Heart left ventricle (tissue), 16 donors: ENCODE results near the gene COL16A1. TPM values are rescaled to one million over a fixed set of nuclear protein-coding genes. Genes with fewer than 3 reads are reported as not detected.

Experiments used
- ATAC-seq, 4 donors: fragments of 200-7000 bp; cut with Tn5 transposase; one replicate each; pipeline ENCODE4 v1.9.1; 2020 to 2022; ENCODE audit warnings: moderate library complexity in 4 of 4, mild to moderate bottlenecking in 3 of 4, moderate number of reproducible peaks in 1 of 4
- DNase-seq, 5 donors: peaks; one replicate each; pipeline ENCODE4 v3.0.0-alpha.2; 2020
- H3K27ac ChIP-seq, 12 donors: fragments of 200-600 bp; sonication (generic) in 4 of 12; one replicate each; pipeline versions ENCODE4 v1.5.0 to v1.8.0; 2016 to 2022; ENCODE audit warnings: mild to moderate bottlenecking in 2 of 12
- H3K27me3 ChIP-seq, 9 donors: fragments of 200-600 bp; sonication (generic) in 2 of 9; one replicate each; pipeline versions ENCODE4 v1.5.1 to v1.8.0; 2016 to 2022; ENCODE audit warnings: mild to moderate bottlenecking in 3 of 9
- H3K36me3 ChIP-seq, 9 donors: fragments of 200-600 bp; sonication (generic) in 2 of 9; one replicate each; pipeline versions ENCODE4 v1.5.0 to v1.8.0; 2018 to 2022; ENCODE audit warnings: mild to moderate bottlenecking in 2 of 9
- H3K4me1 ChIP-seq, 12 donors: fragments of 200-600 bp; sonication (generic) in 4 of 12; one replicate each; pipeline versions ENCODE4 v1.5.0 to v1.8.0; 2016 to 2022; ENCODE audit warnings: mild to moderate bottlenecking in 3 of 12
- H3K4me3 ChIP-seq, 12 donors: fragments of 200-600 bp; sonication (generic) in 4 of 12; one replicate each; pipeline versions ENCODE4 v1.5.0 to v1.8.0; 2017 to 2022; ENCODE audit warnings: mild to moderate bottlenecking in 9 of 12, moderate library complexity in 4 of 12
- H3K9me3 ChIP-seq, 12 donors: fragments of 200-600 bp; sonication (generic) in 4 of 12; one replicate each; pipeline versions ENCODE4 v1.5.0 to v1.8.0; 2016 to 2022; ENCODE audit warnings: mild to moderate bottlenecking in 1 of 12
- POLR2A ChIP-seq, 2 donors: fragments of 450-650 bp; IDR thresholded peaks; one replicate each; pipeline ENCODE4 v1.6.1; 2017; ENCODE audit warnings: antibody characterized with exemption in 2 of 2, mild to moderate bottlenecking in 2 of 2, moderate library complexity in 2 of 2
- WGBS, 4 donors: extraction: QIAGEN DNeasy Blood & Tissue Kit in 2 of 4; methylation state at CpG; one replicate each; pipeline versions ENCODE4 v1.1.5 to v1.1.7; 2013 to 2018; 5-methylcytosine and 5-hydroxymethylcytosine counted together
- intact Hi-C, 10 donors: fragments of 100-400 bp; cut with DNase I; formaldehyde crosslinking; loops; one replicate each; pipeline versions ENCODE4 v1.11.1 to v1.14.2; 2022
- polyA plus RNA-seq, 2 donors: library from polyadenylated mRNA; stranded (reverse); fragments of 200-250 nt; gene quantifications; one replicate each; pipeline ENCODE4 v1.2.3, GENCODE V29; 2013
- total RNA-seq, 9 donors: library from RNA; depleted of rRNA in 2 of 9; stranded (reverse); fragments of >200 nt in 2 of 9; fragmentation: NEBNext Ultra II Directional in 3 of 9; extraction: Animal tissue kit (Norgen Biotek cat#: 25700) in 3 of 9; gene quantifications; one replicate each; pipeline versions ENCODE4 v1.1.0 to v1.2.4, GENCODE V29; 2016 to 2023
- TF ChIP-seq, protein P1 (sequence below), 12 donors: fragments of 200-600 bp; sonication (generic) in 4 of 12; IDR thresholded peaks; one replicate each; pipeline versions ENCODE4 v1.5.0 to v1.8.0; 2018 to 2022; ENCODE audit warnings: antibody characterized with exemption in 12 of 12, mild to moderate bottlenecking in 5 of 12
- donor health status: ischemic (EF 13 %, LVEDD 7.1; RV severe dilation, severe dysfunction).
- donor health status: healthy with polysubstance abuse.
- donor health status: DM: no; HTN: yes; CAD: no.
- donor health status: DM: no; HTN: no; CAD: no.
- donor health status: ischemic (EF 25% LVEDD 6.9; RV normal size, moderate dysfunction).
- donor health status: ischemic (EF 25% LVEDD 5.7; RV mildly dilated, moderate dysfunction).
- donor health status: healthy.
- donor health status: DM: yes; HTN: yes; CAD: no.
- donor health status: ischemic (EF 35%, LVEDD 5.7; RV mildly dilated, moderate dysfunction).
- donor health status: nonischemic (EF 11% LVEDD 7.7; RV severe dilation, severe dysfunction).
- donor health status: DM: yes; HTN: yes; CAD: no.
- donor health status: PGD.
- donor health status: ischemic (EF 29% LVEDD 5.4; RV normal size, mild dysfunction).
- donor health status: nonischemic (EF 23%, LVEDD 6.1; RV moderate dilation, normal function).

Gene COL16A1
- total and polyA plus RNA-seq, 11 donors: 7.5 to 24.1 (median 13.1) TPM

- Histone ChIP-seq H3K27me3 (no peaks in the 10 kb centered on the region), H3K36me3 (no peaks in the 10 kb centered on the region), H3K4me1 (no peaks in the 10 kb centered on the region), H3K9me3 (no peaks in the 10 kb centered on the region), H3K27ac (no peak overlapping the region), H3K4me3 (no peak overlapping the region)
- ATAC-seq (peak in 1 of 4 donors; percentile 39), DNase-seq (peak in 1 of 5 donors; percentile 14)
- TF ChIP-seq, protein P1, sequence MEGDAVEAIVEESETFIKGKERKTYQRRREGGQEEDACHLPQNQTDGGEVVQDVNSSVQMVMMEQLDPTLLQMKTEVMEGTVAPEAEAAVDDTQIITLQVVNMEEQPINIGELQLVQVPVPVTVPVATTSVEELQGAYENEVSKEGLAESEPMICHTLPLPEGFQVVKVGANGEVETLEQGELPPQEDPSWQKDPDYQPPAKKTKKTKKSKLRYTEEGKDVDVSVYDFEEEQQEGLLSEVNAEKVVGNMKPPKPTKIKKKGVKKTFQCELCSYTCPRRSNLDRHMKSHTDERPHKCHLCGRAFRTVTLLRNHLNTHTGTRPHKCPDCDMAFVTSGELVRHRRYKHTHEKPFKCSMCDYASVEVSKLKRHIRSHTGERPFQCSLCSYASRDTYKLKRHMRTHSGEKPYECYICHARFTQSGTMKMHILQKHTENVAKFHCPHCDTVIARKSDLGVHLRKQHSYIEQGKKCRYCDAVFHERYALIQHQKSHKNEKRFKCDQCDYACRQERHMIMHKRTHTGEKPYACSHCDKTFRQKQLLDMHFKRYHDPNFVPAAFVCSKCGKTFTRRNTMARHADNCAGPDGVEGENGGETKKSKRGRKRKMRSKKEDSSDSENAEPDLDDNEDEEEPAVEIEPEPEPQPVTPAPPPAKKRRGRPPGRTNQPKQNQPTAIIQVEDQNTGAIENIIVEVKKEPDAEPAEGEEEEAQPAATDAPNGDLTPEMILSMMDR (IDR thresholded peaks at IDR 0.05): no peak
- TF ChIP-seq POLR2A (IDR thresholded peaks at IDR 0.05): no peak
- intact Hi-C loops: no loop called here
- 78 to 81% (median 81%) methylated on average over 18 to 19 of the region's 19 CpGs for WGBS, 4 donors
Observed at GRCh38 chr1:31733389-31734219, 29.8 kb upstream of the COL16A1 start.

DNA sequence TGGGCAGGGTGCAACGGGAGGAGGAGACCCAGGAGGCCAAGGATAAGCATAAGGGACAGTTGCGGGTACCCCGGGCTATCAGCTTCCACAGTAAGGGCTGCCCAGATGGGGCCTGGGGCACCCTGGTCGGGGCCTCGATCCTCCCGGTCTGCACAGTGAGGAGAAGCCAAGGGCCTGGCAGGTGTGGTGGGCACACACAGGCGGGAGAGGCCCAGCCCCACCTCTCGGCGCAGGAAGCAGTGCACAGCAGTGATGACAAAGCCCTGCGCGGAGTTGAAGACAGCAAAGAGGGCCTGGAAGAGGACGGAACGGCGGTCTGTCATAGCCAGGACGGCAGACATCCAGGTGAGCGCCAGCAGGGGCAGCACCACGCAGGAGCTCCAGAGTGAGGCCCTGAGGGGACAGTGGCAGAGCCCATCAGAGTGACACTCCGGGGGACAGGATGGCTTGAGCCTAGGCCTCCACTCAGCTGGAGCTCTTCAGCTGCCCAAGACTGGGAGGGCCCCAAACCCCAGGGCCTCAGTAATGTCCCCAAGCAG, 29.0 kb upstream of the COL16A1 start:
- Histone ChIP-seq H3K36me3 (no peaks in the 10 kb centered on the region), H3K9me3 (no peaks in the 10 kb centered on the region), H3K4me1 (no peaks in the 10 kb centered on the region), H3K27ac (no peak overlapping the region), H3K4me3 (no peak overlapping the region), H3K27me3 (no peaks in the 10 kb centered on the region)
- no peak for ATAC-seq
- TF ChIP-seq, protein P1 (IDR thresholded peaks at IDR 0.05): no peak
- TF ChIP-seq POLR2A (IDR thresholded peaks at IDR 0.05): no peak
- peak in 1 of 5 donors; percentile 66 for DNase-seq
- 87 to 94% (median 88%) methylated on average over 15 to 18 of the region's 18 CpGs for WGBS, 4 donors
- intact Hi-C loops: no loop called here

- ATAC-seq (no peak), DNase-seq (peak in 1 of 5 donors; percentile 34)
- H3K9me3 ChIP-seq: no peaks in the 10 kb centered on the region
- TF ChIP-seq, protein P1 (IDR thresholded peaks at IDR 0.05): no peak
- TF ChIP-seq POLR2A (IDR thresholded peaks at IDR 0.05): no peak
- H3K4me1 ChIP-seq: no peaks in the 10 kb centered on the region
- H3K27me3 ChIP-seq: no peaks in the 10 kb centered on the region
- no peak overlapping the region for H3K4me3 ChIP-seq
- H3K27ac ChIP-seq: no peak overlapping the region
- intact Hi-C loops: no loop called here
- H3K36me3 ChIP-seq: no peaks in the 10 kb centered on the region
- 76 to 87% (median 84%) methylated on average over 6 of the region's 6 CpGs for WGBS, 4 donors
Observed at GRCh38 chr1:31732343-31732742, 28.5 kb upstream of the COL16A1 start.

GRCh38 chr1:31731049-31731565, 27.3 kb upstream of the COL16A1 start:
- DNase-seq: peak in 1 of 5 donors; percentile 47
- intact Hi-C loops: no loop called here
- Histone ChIP-seq H3K27me3 (no peaks in the 10 kb centered on the region), H3K27ac (no peak overlapping the region), H3K9me3 (no peaks in the 10 kb centered on the region), H3K4me1 (no peaks in the 10 kb centered on the region), H3K36me3 (no peaks in the 10 kb centered on the region), H3K4me3 (no peak overlapping the region)
- ATAC-seq: no peak
- WGBS, 4 donors: 87 to 100% (median 93%) methylated on average over 5 to 12 of the region's 12 CpGs
- no peak for TF ChIP-seq POLR2A (IDR thresholded peaks at IDR 0.05)
- TF ChIP-seq, protein P1 (IDR thresholded peaks at IDR 0.05): no peak
